Ovary (tissue), 9 donors: Measurements from ENCODE around the gene IFT81. TPM values are rescaled to one million over a fixed set of nuclear protein-coding genes. Genes with fewer than 3 reads are reported as not detected.

Experiments
- polyA plus RNA-seq, 2 donors: library from polyadenylated mRNA; stranded (reverse); fragments of 200-250 nt in 1 of 2; fragments of 350-450 nt in 1 of 2; fragmentation: Illumina TruSeq in 1 of 2; extraction: RNeasy Lipid Tissue Mini Kit (QIAGEN cat#74804) in 1 of 2; gene quantifications; one replicate each; pipeline ENCODE4 v1.2.3, GENCODE V29; 2013 to 2014
- total RNA-seq, 7 donors: library from RNA; depleted of rRNA in 2 of 7; stranded (reverse); fragments of >200 nt in 2 of 7; fragmentation: NEBNext Ultra II Directional in 3 of 7; extraction: Animal tissue kit (Norgen Biotek cat#: 25700) in 3 of 7; gene quantifications; one replicate each; pipeline versions ENCODE4 v1.1.0 to v1.2.4, GENCODE V29; 2016 to 2023
- donor health status: DM: no; HTN: no; CAD: no; lungs with moderate emphysema.
- donor health status: DM: no; HTN: no; CAD: no.
- donor health status: Bipolar disorder and iron deficiency.
- donor health status: DM: yes; HTN: yes; CAD: no.
- donor health status: DM: no; HTN: no; CAD: no.
- donor health status: DM: yes; HTN: yes; CAD: no.

IFT81 gene
- total and polyA plus RNA-seq, 9 donors = 10.4 to 22.3 (median 17.2) TPM

Other genes with a start within 250 kb of the IFT81 start
- gene GLTP, start 243.8 kb upstream of the IFT81 start, total RNA-seq = 10 to 100 TPM; 15.5 to 36.7 (median 26.3) TPM
- gene GLTP, start 243.8 kb upstream of the IFT81 start, polyA plus RNA-seq = 10 to 100 TPM; 17.2 to 37.2 TPM
- 10 to 100 TPM; 14.8 to 21.6 (median 19.9) TPM for gene TCHP, start 224.1 kb upstream of the IFT81 start, total RNA-seq
- 10 to 100 TPM; 11.2 to 15.2 TPM for gene TCHP, start 224.1 kb upstream of the IFT81 start, polyA plus RNA-seq
- 10 to 100 TPM; 26.4 to 58.8 (median 43.7) TPM for gene GIT2, start 128.0 kb upstream of the IFT81 start, total RNA-seq
- gene GIT2, start 128.0 kb upstream of the IFT81 start, polyA plus RNA-seq = 10 to 100 TPM; 17.4 to 54.1 TPM
- 10 to 100 TPM; 29.5 to 45.0 (median 35.2) TPM for gene ANKRD13A, start 124.9 kb upstream of the IFT81 start, total RNA-seq
- gene ANKRD13A, start 124.9 kb upstream of the IFT81 start, polyA plus RNA-seq = 10 to 100 TPM; 18.3 to 53.4 TPM
- gene C12orf76, start 75.8 kb upstream of the IFT81 start, total RNA-seq = 10 to 100 TPM; 11.6 to 24.9 (median 15.3) TPM
- 10 to 100 TPM; 17.8 to 20.5 TPM for gene C12orf76, start 75.8 kb upstream of the IFT81 start, polyA plus RNA-seq
- gene ATP2A2, start 156.9 kb downstream of the IFT81 start, total RNA-seq = 100 to 1,000 TPM in 4 of 7 donors, 10 to 100 TPM in 3; 60.4 to 164 (median 137) TPM
- 100 to 1,000 TPM in 1 of 2 donors, 10 to 100 TPM in 1; 54.2 to 183 TPM for gene ATP2A2, start 156.9 kb downstream of the IFT81 start, polyA plus RNA-seq